Subcutaneous abdominal adipose tissue (tissue), 5 donors: ENCODE results near the gene SCYGR5.
"Not testable (repeated sequence)": the region's sequence is repeated elsewhere in the genome, so short reads cannot be mapped to it uniquely, and the experiment has no call there.

ENCODE experiments used
- H3K27ac ChIP-seq: one replicate; pipeline ENCODE4 v1.7.0; 2013; ENCODE audit warnings: low read depth, mild to moderate bottlenecking, inconsistent platforms, low read length, moderate library complexity
- H3K27me3 ChIP-seq, 5 donors: one replicate each; pipeline ENCODE4 v1.7.0; 2013; ENCODE audit warnings: low read length in 5 of 5, inconsistent platforms in 1 of 5; ENCODE audit not compliant: control insufficient read depth in 5 of 5, insufficient read depth in 4 of 5
- H3K36me3 ChIP-seq, 5 donors: one replicate each; pipeline ENCODE4 v1.7.0; 2013; ENCODE audit warnings: low read length in 5 of 5; ENCODE audit not compliant: control insufficient read depth in 5 of 5, insufficient read depth in 5 of 5
- H3K4me1 ChIP-seq, 5 donors: one replicate each; pipeline ENCODE4 v1.7.0; 2013; ENCODE audit warnings: low read length in 5 of 5, mild to moderate bottlenecking in 3 of 5, moderate library complexity in 1 of 5; ENCODE audit not compliant: control insufficient read depth in 5 of 5, insufficient read depth in 5 of 5
- H3K4me3 ChIP-seq, 5 donors: one replicate each; pipeline ENCODE4 v1.7.0; 2013; ENCODE audit warnings: low read length in 5 of 5, low read depth in 1 of 5
- H3K9ac ChIP-seq, 5 donors: one replicate each; pipeline ENCODE4 v1.7.0; 2013; ENCODE audit warnings: low read length in 5 of 5, mild to moderate bottlenecking in 4 of 5, moderate library complexity in 3 of 5
- H3K9me3 ChIP-seq, 5 donors: one replicate each; pipeline ENCODE4 v1.7.0; 2013; ENCODE audit warnings: low read length in 5 of 5; ENCODE audit not compliant: control insufficient read depth in 5 of 5
- donor health status: healthy.
- donor health status: healthy.
- donor health status: healthy.
- donor health status: healthy.
- donor health status: healthy.

The SCYGR5 gene

DNA sequence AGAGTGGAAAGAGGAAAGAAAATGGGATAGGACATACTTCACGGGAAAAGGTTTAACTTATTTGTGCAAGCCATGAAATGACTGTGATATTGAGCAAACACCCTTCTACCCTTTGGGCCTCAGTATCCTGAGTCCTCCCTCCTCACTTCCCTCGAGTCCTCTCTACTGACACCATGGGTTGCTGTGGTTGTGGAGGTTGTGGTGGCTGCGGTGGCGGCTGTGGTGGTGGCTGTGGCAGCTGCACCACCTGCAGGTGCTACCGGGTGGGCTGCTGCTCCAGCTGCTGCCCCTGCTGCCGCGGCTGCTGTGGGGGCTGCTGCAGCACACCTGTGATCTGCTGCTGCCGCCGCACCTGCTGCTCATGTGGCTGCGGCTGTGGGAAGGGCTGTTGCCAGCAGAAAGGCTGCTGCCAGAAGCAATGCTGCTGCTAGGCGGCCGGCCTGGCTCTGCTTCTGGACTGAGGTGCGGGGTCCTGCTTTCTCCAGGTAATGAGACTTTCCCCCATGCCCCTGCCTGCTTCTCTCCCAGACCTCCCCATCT is at the start of gene SCYGR5:
TSS of gene SCYGR5 (plus strand) at position 174 of the 540 bp plus-strand sequence. CDS start at position 174, 0 bp downstream.
- not testable (repeated sequence) for H3K9ac ChIP-seq, H3K9me3 ChIP-seq, H3K36me3 ChIP-seq, H3K27ac ChIP-seq, H3K4me3 ChIP-seq, H3K27me3 ChIP-seq
- H3K4me1 ChIP-seq = peaks cover 0 to 10% (median 0%) of the 10 kb centered on the region in 5 donors

- Histone ChIP-seq H3K4me3 (no peak within 1 kb of the TSS), H3K9ac (no peak within 1 kb of the TSS), H3K4me1 (peaks cover 0 to 14% (median 6%) of the 10 kb centered on the region in 5 donors), H3K36me3 (no peaks in the 10 kb centered on the region), H3K9me3 (peaks cover 0 to 6% (median under 1%) of the 10 kb centered on the region in 5 donors), H3K27ac (no peak within 1 kb of the TSS), H3K27me3 (no peaks in the 10 kb centered on the region)
Observed at GRCh38 chr2:227617316-227618230, 49.0 kb upstream of the SCYGR5 start, which contains the start of gene SCYGR4. Gene SCYGR4 (plus strand): TSS chr2:227617498. CDS start chr2:227617498, 0 bp downstream.

- Histone ChIP-seq H3K4me3 (no peak overlapping the region), H3K4me1 (peaks cover 0 to 3% (median 0%) of the 10 kb centered on the region in 5 donors)
Observed at GRCh38 chr2:227623226-227623625, 43.4 kb upstream of the SCYGR5 start.

DNA sequence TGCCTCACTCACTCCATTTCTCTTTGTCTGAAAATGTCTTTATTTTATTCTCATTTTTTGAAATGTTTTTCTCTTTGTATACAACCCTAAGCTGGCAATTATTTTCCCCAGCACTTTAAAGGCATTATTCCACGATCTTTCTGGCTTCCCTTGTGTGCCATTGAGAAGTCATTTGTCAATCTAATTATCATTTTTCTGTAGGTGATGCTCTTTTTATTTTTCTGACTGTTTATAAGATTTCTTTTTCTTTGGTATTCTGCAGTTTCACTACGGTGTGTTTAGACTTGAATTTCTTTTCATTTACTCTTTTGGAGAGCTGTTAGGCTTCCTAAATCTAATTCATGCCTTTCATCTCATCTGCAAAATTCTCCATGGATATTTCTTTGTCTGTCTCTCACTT is 41.2 kb upstream of the SCYGR5 start:
- H3K9ac ChIP-seq = no peak overlapping the region
- H3K27me3 ChIP-seq = no peaks in the 10 kb centered on the region
- peaks cover 0 to 8% (median 4%) of the 10 kb centered on the region in 5 donors for H3K9me3 ChIP-seq
- no peak overlapping the region for H3K4me3 ChIP-seq
- H3K27ac ChIP-seq = no peak overlapping the region
- H3K36me3 ChIP-seq = no peaks in the 10 kb centered on the region
- H3K4me1 ChIP-seq = peaks cover 0 to 3% (median 0%) of the 10 kb centered on the region in 5 donors

More at GRCh38 chr2:227623226-227623625, 43.4 kb upstream of the SCYGR5 start:
- Histone ChIP-seq H3K9me3 (peaks cover 0 to 8% (median 4%) of the 10 kb centered on the region in 5 donors), H3K27me3 (no peaks in the 10 kb centered on the region), H3K27ac (no peak overlapping the region), H3K9ac (no peak overlapping the region), H3K36me3 (no peaks in the 10 kb centered on the region)

GRCh38 chr2:227626580-227627151 is 39.9 kb upstream of the SCYGR5 start:
- no peak overlapping the region for H3K4me3 ChIP-seq
- H3K27me3 ChIP-seq = no peaks in the 10 kb centered on the region
- H3K36me3 ChIP-seq = no peaks in the 10 kb centered on the region
- H3K9me3 ChIP-seq = peaks cover 0 to 8% (median 4%) of the 10 kb centered on the region in 5 donors
- peaks cover 0 to 3% (median 0%) of the 10 kb centered on the region in 5 donors for H3K4me1 ChIP-seq
- no peak overlapping the region for H3K9ac ChIP-seq
- no peak overlapping the region for H3K27ac ChIP-seq

GRCh38 chr2:227627769-227628168 is 38.8 kb upstream of the SCYGR5 start:
- Histone ChIP-seq H3K27ac (no peak overlapping the region), H3K36me3 (no peaks in the 10 kb centered on the region), H3K27me3 (no peaks in the 10 kb centered on the region), H3K4me3 (no peak overlapping the region), H3K9me3 (peaks cover 0 to 1% (median under 1%) of the 10 kb centered on the region in 5 donors), H3K9ac (no peak overlapping the region), H3K4me1 (peaks cover 0 to 3% (median 0%) of the 10 kb centered on the region in 5 donors)

DNA sequence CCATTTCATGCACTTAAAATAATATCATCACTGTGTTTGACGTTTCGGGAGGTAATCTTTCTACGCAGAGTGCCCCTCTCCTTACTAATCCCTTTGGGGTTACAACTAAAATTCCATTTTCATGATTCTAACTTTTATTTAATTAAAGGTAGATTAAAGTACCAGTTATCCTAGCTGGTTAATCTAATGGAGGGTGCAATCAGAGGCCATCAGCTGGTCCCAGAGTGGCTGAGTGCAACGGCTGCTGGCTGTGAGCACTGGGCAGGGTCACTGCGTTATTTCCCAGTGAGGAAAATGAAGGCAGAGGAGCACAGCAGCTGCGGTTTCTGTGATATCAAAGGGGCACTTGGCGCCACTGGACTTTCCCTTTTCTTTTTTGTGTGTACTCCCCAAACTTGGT is 37.2 kb upstream of the SCYGR5 start:
- Histone ChIP-seq H3K4me3 (no peak overlapping the region), H3K9ac (no peak overlapping the region), H3K4me1 (no peaks in the 10 kb centered on the region), H3K27ac (no peak overlapping the region), H3K9me3 (no peaks in the 10 kb centered on the region), H3K27me3 (no peaks in the 10 kb centered on the region), H3K36me3 (no peaks in the 10 kb centered on the region)

DNA sequence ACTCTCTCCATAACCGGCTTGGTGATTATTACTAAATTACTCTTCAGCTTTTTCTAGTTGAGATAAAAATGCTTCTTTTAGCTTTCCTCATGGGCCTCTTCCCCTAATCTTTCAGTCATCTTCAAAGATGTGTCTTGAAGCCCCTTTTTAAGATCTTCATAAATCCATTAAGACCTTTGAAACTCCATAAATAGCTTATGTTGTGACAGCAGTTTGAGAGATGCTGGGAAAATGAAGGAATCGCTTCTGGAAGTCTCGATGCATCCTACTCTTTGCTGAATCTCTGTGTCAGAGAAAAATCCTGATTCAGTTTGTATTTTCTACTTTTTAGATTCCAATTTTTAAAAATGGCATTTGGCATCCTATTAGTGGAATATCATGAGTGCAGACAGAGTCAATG is 36.3 kb upstream of the SCYGR5 start:
- no peak overlapping the region for H3K4me3 ChIP-seq
- H3K9ac ChIP-seq = no peak overlapping the region
- H3K9me3 ChIP-seq = no peaks in the 10 kb centered on the region
- no peak overlapping the region for H3K27ac ChIP-seq
- H3K27me3 ChIP-seq = no peaks in the 10 kb centered on the region
- no peaks in the 10 kb centered on the region for H3K4me1 ChIP-seq
- no peaks in the 10 kb centered on the region for H3K36me3 ChIP-seq

GRCh38 chr2:227632827-227633226 is 33.8 kb upstream of the SCYGR5 start:
- Histone ChIP-seq H3K27me3 (no peaks in the 10 kb centered on the region), H3K9me3 (no peaks in the 10 kb centered on the region), H3K9ac (no peak overlapping the region), H3K36me3 (no peaks in the 10 kb centered on the region), H3K4me1 (no peaks in the 10 kb centered on the region), H3K27ac (no peak overlapping the region), H3K4me3 (no peak overlapping the region)

DNA sequence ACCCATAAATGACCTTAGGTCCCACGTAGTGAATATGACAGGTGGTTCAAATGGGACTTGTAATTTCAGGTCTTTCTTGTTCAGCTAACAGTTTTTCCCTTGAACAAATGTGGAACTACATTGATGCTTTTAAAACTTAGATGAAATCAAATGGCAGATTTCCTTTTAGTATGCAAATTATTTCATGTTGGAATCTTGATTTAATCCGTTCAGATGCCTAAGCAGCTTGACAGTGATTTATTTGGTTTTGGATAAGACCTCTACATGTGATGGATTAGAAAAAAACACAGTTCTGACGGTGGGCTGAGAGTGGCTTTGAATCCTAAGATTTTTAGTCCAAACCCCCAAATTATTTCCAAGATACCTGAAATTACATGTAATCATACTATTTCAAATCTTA is 32.4 kb upstream of the SCYGR5 start:
- H3K27ac ChIP-seq = no peak overlapping the region
- no peak overlapping the region for H3K4me3 ChIP-seq
- no peaks in the 10 kb centered on the region for H3K9me3 ChIP-seq
- H3K27me3 ChIP-seq = no peaks in the 10 kb centered on the region
- no peaks in the 10 kb centered on the region for H3K36me3 ChIP-seq
- no peak overlapping the region for H3K9ac ChIP-seq
- no peaks in the 10 kb centered on the region for H3K4me1 ChIP-seq
